ENCODE measurements around the gene MVD.
"Not testable (repeated sequence)": the region's sequence is repeated elsewhere in the genome, so short reads cannot be mapped to it uniquely, and the experiment has no call there.

The MVD gene

DNA sequence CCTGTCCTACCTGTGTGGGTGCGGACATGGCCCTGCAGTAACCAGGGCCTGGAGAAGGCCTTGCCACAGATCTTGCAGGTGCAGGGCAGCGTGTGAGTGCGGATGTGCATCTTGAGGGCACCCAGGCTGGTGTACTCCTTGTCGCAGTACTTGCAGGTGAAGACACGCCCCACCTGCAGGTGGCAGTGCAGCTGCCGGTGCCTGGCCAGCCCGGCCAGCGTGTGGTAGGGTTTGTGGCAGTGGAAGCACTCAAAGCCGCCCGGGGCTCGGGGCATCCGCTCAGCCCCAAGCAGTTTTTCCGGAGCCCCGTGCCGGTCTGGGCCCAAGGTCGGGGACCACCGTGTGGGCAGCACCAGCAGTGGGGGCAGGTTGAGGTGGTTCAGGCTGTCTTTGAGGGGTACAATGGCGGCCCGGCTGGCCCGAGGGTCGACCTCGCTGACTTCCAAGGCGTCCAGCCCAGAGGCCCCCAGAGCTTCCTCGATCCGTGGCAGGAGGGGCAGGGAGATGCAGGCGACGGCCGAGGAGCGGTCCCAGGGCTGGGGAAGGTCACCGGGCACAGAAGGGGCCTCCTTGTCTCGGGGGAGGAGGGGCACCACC, 18.3 kb upstream of the MVD start:
- DNase-seq: peak; percentile 46

- DNase-seq: no peak
Measured at GRCh38 chr16:88680554-88681083, 17.7 kb upstream of the MVD start.

DNA sequence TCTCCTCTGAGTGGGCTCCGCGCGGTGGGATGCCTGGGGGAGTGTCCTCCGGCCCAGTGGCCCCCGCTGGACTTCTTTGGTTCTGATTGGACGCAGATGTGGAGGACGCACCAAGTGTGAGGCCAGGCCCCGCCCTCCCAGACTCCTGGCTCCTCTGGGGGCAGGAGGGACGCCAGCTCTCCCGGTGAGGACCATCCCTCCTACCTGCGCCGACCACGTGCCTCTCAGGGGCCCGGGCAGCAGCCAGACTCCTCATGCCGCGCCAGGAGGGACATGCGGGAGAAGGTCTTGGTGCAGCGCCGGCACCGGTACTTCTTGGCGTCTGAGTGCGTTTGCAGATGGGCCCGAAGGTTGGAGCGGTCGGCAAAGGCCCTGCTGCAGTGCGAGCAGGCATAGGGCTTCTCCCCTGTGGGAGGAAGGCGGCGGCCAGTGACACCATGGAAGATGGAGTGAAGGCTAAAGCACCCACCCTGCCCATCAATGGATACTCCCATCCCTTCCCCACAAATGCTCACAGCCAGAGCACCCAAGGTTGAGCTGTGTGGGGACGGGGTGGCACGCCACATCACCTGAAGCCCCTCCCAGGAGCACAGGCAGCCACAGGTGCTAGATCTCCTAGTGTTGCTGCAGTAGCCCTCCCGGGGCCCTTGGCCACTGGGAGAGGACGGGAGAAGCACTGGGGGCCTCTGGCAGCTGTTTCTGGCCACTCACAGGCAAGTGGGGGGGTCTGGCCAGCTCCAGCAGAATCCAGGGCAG, 15.5 kb upstream of the MVD start:
- DNase-seq: no peak

DNA sequence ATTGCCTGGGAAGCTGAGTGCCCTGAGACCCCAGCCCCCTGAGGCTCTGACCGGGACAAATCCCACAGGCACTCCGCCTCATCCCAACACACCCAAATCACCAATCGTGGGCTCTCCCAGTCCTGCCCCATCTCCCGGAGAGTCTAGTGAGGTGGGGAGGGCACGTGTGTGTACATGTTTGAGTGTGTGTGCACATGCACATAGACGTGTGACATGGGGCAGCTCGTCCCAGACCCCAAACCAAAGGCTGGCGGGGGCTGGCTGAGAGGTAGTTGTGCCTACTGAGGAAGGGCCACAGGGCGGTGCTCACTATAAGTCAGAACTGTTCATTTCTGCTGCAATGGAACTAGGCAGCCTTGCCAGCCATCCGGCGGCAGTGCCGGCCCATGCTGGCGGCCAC, 14.8 kb upstream of the MVD start:
- DNase-seq: no peak

DNA sequence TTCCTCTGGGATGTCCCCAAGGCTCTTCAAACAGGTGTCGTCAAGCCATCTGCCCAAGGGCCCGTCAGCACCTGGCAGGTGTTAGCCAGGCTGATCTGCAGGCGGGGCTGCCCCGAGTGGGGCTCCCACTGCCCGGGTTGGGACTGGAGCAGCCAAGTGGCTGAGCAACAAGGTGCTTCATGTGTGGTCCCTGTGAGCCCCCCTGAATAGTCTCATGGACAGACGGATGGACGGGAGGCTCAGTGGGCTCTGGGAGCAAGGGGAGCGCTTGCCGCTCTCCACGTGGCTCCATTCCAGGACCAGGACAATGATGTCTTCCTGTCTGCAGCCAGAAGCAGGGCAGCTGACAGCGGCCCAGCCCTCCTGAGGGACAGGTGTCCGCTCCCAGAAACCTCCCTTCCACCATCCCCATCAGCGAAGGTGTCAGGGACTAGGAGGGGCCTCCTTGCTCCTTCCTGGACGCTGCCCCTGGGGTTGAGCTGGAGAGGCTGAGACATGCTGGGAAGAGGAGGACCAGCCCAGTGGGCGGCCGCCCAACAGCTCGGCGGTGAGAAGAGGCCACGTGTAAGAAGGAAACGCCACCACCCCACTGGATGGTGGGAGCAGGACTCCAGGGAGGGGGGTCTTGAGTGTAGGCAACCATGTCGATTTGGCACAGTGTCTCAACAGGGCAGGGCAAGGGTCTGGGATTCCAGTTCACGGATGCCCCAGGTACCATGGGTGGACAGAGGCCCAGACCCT, 13.8 kb upstream of the MVD start:
- DNase-seq: no peak

DNA sequence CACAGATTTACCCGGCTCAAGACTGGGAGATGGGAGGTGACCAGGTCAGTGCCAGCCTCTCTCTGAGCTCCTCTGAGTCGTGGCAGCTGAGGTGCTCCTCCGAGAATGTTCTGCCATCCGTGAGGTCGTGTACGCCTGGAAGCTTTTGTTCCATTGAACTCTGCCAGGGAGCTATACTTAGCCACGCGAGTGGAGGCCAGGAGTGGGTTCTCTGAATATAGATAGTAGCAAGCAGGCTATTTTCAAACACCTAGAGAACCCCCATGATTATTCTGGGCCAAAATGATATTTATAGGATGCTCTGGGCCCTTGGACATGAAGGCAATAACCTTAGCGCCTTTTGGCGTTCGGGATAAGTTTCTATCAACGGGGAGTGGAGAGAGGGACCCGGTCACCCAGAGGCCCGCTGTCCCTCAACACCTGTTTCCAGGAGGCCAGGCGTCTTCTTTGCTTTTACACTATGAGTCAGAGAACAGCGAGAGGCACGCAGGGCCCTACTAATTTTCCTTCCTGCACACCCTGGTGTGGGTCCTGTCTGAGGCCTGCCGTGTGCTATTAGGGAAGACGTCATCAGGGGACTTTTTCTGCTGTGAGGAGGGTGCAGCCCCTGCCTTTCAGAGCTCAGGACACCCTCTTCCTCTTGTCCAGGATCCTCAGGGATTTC, 11.0 kb upstream of the MVD start:
- DNase-seq: no peak

DNA sequence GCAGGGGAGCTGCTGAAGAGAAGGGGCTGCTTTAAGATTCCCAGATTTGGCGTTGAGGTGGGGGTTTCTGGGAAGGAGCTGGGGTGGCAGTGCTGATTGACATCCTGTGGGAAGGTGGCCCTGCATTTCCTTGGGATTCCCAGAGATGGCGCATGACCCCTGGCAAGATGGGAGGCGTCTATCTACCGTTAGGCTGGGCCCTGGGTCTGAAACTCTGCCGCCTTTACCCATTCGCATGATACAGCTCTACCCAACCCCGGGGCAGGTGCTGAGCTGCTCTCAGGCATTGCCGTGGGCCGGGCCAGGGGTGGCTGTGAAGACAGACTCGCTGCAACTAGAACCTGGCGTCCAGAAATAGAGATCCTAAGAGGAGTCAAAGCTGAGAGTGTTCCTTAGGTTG, 9.9 kb upstream of the MVD start:
- no peak for DNase-seq

- DNase-seq: no peak
Measured at GRCh38 chr16:88671806-88672205, 8.9 kb upstream of the MVD start.

- DNase-seq: no peak
Measured at GRCh38 chr16:88669980-88670379, 7.1 kb upstream of the MVD start.

DNA sequence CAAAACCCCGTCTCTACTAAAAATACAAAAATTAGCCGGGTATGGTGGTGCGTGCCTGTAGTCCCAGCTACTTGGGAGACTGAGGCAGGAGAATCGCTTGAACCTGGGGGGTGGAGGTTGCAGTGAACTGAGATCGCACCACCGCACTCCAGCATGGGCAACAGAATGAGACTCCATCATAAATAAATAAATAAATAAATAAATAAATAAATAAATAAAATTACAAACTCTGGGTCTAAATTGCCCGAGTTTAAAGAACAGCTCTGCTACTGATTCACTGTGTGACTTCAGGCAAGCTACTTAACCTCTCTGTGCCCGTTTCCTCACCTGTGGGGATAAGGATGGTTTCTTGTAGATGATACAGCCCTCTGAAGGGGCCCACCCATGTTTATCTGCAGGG, 6.6 kb upstream of the MVD start:
- DNase-seq: not testable (repeated sequence)

- no peak for DNase-seq
Measured at GRCh38 chr16:88667461-88667860, 4.6 kb upstream of the MVD start.

DNA sequence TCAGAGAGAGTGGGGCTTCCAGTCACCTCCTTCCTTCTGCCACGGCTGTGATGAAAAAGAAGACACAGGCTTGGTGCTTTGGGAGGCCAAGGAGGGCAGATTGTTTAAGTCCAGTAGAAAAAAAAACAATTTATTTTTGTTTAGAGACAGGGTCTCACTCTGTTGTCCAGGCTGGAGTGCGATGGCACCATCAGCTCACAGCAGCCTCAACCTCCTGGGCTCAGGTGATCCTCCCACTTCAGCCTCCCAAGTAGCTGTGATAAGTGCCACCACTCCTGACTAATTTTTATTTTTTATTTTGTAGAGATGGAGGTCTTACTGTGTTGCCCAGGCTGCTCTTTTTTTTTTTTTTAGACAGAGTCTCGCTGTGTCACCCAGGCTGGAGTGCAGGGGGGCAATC, 2.7 kb upstream of the MVD start:
- no peak for DNase-seq

- DNase-seq: no peak
Measured at GRCh38 chr16:88665148-88665547, 2.3 kb upstream of the MVD start.

DNA sequence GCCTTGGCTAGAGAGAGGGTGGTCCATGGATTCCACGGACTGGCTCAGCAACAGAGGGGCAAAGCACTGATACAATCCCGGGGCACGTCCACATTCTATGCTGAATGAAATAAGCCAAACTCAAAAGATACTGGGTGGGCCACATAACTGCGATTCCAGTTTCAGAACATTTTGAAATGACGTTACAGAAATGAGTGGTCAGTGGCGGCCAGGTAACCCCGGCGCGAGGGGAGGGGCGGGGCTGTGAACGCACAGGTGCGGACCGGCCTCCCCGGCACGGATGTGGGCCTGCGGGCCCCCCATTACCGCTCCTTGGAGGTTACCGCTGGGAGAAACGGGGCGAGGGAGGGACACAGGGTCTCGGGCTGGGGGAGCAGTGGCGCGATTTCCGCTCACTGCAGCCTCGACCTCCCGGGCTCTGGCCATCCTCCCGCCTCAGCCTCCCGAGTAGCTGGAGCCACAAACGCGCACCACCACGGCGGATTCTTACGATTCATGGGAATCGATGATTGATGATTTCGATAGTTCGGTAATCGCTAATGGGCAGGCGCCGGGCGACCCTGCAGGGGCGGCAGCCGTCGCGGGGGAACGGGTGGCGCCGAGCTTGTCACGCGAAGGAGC, 559 bp downstream of the MVD start:
- DNase-seq: peak; percentile 15

DNA sequence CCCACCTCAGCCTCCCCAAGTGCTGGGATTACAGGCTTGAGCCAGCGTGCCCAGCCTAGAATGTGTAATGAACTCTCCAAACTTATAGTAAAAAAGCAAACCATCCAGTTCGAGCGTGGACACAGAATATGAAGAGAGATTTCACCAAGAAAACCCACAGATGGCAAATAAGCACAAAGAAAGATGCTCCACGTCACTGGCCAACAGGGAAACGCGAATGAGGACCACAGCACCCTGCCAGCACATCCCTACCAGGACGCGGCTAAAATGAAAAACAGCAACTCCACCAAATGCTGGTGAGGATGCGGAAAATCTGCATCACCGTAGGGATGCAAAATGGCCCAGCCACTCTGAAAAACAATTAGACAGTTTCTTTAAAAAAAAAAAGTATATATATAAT, 1.4 kb downstream of the MVD start:
- DNase-seq: no peak

GRCh38 chr16:88659160-88659559, 3.7 kb downstream of the MVD start:
- DNase-seq: no peak

DNA sequence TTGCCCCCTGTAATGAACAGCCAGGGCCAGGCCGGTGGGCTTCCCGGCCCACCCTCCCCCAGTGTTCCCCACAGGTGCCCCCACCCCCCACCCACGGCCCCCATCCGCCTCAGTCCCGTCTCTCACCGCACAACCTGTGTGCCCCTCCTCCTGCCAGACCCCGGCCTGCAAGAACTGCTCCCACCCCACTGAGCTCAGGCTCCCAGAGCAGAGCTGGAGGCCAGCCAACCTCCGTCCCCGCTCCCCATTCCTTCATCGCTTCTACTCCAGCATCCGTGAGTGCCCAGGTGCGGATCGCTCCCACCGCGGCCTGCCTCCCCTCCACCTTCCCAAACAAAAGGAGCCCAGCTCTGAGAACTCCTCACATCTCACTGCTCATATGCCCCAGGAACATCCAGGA, 4.2 kb downstream of the MVD start:
- no peak for DNase-seq

- no peak for DNase-seq
Measured at GRCh38 chr16:88657371-88657770, 5.5 kb downstream of the MVD start.

GRCh38 chr16:88656291-88656980, 6.5 kb downstream of the MVD start:
- no peak for DNase-seq

DNA sequence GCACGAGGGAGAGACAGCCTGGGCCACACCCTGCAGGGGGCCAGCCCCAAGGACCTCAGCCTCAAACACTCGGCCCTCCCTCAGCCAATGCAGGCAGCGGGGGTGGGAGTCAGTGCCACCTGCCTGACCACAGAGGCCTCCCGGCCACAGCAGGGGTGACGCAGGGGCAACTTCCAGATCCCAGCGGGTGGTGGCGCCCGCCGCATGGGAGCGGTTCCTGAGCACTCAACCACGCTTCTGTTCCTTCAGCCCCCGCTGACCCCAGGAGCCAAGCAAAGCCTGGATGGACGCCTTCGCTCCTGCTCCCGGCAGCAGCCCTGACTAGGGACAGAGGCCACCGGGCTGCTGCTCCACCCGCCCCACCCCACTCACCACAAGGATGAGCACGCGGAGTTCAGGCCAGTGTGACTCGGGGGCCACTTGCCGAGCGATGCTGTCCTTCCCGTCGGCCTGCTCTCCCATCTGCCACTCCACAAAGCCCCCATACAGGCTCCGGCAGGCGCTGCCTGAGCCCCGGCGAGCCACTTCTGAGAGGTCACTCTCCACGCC, 7.1 kb downstream of the MVD start:
- DNase-seq: no peak

DNA sequence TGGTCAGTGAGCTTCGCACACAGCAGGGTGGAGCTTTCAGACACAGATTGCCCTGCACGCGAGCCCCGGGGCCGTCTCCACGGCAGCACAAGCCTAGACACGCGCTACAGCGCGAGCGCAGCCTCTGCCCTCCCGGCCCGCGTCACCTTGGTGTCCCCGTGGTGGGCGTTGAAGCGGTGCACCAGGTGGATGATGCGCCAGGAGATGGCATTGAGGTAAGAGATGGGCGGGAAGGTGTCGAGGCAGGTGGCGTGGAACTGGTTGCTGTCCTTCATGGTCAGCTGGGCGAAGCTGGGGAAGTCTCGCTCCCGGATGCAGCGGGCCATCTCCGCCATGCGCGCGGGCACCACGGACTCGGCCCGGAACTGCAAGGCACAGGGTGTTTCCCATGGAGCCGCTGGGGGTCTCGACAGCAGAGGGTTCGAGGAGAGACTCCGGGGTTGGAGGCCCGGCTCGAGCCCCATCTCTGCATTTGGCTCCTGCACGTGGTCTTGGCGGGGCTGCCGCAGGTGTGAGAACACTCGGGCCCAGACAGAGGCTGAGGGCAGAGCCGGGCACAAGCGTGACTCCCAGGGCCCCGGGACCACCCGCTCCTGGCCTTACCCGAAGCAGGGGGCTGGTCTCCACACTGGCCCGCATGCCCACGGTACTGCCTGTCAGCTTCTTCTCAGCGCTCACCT, 7.7 kb downstream of the MVD start:
- no peak for DNase-seq
